ENCODE measurements around the gene NEBL.

Gene NEBL

DNA sequence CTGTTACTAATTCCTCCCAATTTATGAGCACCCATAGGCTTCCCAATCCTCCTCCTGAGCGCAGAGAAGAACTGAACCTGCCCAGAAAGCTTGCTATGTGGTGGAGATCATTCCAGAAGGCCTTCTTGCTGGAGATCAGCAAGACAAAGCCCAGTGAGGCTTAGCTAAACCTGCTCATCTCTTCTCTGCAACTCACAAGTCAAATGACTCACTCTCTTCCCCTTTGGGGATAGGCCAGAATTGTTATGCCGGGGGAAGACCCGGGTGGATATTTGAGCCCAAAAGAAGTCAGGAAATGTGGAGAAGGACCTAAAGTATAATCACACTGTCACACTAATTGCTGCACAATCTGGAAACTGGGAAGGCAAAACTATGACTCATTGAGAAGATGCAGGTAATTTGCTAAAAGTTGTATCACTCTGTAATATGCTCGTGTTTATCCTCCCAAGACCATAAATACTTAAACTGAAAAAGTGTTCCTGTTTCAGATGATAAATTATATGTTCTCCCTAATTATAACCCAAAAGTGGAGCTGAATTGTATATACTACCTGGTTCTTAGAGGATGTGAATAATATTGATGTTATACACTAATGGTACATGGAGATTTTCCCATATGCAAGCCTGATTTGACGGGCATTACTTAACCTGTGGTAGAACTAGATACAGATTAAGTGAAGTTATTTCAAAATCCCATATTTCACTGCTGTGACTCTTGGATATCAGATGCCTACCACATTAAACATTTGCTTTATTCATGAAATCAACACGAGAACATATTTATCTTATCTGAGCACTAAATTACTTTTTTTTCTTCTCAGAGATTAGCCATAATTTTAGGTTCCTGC lies 6.4 kb downstream of the NEBL start:
- TF ChIP-seq, protein P1, sequence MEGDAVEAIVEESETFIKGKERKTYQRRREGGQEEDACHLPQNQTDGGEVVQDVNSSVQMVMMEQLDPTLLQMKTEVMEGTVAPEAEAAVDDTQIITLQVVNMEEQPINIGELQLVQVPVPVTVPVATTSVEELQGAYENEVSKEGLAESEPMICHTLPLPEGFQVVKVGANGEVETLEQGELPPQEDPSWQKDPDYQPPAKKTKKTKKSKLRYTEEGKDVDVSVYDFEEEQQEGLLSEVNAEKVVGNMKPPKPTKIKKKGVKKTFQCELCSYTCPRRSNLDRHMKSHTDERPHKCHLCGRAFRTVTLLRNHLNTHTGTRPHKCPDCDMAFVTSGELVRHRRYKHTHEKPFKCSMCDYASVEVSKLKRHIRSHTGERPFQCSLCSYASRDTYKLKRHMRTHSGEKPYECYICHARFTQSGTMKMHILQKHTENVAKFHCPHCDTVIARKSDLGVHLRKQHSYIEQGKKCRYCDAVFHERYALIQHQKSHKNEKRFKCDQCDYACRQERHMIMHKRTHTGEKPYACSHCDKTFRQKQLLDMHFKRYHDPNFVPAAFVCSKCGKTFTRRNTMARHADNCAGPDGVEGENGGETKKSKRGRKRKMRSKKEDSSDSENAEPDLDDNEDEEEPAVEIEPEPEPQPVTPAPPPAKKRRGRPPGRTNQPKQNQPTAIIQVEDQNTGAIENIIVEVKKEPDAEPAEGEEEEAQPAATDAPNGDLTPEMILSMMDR (IDR thresholded peaks at IDR 0.05), result no peak
- peaks cover 0 to 3% (median 0%) of the 10 kb centered on the region in 3 donors for H3K36me3 ChIP-seq
- no peaks in the 10 kb centered on the region for H3K27me3 ChIP-seq
- no peaks in the 10 kb centered on the region for H3K4me1 ChIP-seq
- no peak overlapping the region for H3K4me3 ChIP-seq
- no peaks in the 10 kb centered on the region for H3K9me3 ChIP-seq
- no peak for DNase-seq
- no peak overlapping the region for H3K27ac ChIP-seq
- intact Hi-C loops (cut with DNase I; ENCODE audit: low total_unique reads), result no loop called here

DNA sequence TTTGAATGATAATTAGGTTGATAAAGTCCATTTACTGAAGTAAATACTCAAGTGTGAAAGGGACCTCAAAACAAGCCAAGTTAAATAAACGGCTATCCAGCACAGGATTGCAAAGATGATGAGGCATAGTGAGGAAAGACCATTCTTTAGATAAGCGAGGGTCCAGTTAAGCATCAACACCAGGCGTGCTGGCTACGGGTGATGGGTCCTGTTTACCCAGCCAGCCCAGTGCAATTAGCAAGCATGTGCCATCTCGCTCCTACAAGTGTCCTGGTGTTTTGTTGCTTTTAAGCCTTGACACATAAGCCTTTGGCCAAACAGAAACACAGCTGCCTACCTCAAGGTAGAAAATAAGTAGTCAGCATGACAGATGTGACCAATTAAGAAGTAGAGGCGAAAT lies 7.1 kb downstream of the NEBL start:
- no peak for DNase-seq
- H3K4me1 ChIP-seq, result no peaks in the 10 kb centered on the region
- H3K9me3 ChIP-seq, result no peaks in the 10 kb centered on the region
- no peak overlapping the region for H3K27ac ChIP-seq
- TF ChIP-seq, protein P1 (IDR thresholded peaks at IDR 0.05), result no peak
- intact Hi-C loops (cut with DNase I; ENCODE audit: low total_unique reads), result no loop called here
- no peaks in the 10 kb centered on the region for H3K36me3 ChIP-seq
- no peak overlapping the region for H3K4me3 ChIP-seq
- no peaks in the 10 kb centered on the region for H3K27me3 ChIP-seq

DNA sequence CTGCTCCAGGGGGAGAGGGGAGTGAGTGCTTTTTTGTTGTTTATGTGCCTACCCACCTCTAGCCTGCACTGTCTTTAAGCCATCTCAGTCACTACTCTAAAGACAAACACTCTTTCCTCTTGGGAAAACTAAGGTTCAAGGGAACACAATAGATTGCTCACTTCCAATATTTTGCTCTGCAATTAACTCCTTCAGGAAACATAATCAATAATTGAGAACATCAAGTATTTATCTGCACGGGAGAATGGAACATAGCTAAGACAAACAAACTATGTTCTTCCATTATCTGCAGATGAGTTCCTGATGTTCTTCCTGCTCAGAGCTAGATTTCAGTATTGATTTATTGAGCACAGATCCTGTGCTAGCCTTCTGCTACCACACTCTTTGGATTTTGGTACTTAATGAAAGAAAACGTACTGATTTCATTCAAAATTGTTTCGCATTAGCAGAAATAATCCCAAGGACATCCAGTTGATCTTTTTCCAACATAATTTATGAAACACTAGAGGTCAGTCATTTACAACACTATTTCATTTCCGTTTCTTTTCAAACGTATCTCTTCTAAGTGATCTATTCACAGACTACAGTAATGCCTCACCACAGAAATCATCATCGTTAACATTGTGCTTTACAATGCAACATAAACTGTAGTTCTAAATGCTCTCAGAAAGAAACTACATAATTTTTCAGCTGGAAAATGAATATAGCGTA lies 8.3 kb downstream of the NEBL start:
- no peak overlapping the region for H3K27ac ChIP-seq
- no peaks in the 10 kb centered on the region for H3K9me3 ChIP-seq
- H3K36me3 ChIP-seq, result no peaks in the 10 kb centered on the region
- intact Hi-C loops (cut with DNase I; ENCODE audit: low total_unique reads), result no loop called here
- no peaks in the 10 kb centered on the region for H3K4me1 ChIP-seq
- no peaks in the 10 kb centered on the region for H3K27me3 ChIP-seq
- no peak overlapping the region for H3K4me3 ChIP-seq
- TF ChIP-seq, protein P1 (IDR thresholded peaks at IDR 0.05), result no peak
- no peak for DNase-seq

DNA sequence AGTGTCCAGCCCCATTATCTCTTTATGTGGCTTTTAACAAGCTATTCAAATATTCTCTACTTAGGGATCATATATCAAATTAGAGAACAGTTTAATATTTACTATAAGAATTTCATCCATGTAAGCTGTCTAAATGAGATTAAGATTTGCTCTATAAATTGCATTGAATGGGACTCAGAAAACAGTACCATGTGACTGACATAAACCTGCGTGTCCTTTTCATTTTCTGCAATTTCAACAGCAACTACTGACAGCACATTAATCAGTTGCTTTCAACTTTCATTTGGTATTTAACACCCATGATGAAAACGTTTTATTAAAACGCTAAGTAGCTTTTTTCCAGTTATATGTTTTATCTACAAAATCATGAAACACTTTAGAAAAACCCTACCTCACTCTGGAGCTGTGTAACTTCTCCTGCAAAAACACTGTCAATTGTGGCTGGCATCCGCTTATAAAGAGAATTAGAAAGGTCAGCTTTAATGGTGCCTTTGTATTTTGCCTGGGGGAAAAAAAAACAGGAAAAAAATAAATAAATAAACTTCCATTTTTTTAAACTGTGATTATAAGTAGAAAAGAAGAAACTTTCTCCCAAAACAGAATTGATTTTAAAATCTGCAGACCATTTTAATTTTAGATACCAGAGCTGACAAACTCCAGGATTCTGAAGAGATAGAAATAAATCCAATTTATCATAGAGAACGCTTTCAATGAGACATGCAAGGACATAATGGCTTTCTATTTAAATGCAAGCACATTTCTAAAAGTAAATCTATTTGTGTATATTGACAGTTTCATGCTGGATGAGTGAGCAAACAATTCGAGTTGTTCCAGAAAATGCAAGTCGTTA lies 9.2 kb downstream of the NEBL start:
- Histone ChIP-seq H3K27ac (no peak overlapping the region), H3K4me3 (no peak overlapping the region)

DNA sequence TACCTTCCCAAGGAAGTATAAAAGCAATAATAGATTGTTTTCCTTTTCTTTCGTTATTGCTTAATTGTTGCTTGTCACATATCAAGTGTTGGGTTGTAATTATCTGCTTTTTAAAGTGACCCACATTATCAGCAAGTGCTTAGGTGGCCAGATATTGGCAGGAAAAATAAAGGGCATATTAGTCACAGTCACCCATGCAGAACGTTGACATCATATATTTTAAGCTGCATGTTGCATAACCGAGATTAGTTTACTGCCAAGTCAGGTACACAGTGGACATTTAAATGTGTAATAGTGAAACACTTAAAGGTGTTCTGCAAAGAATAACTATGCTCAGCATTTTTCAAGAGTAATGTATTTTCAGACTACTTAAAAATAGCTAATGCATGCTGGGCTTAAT lies 11.4 kb downstream of the NEBL start:
- Histone ChIP-seq H3K4me1 (no peaks in the 10 kb centered on the region), H3K9me3 (no peaks in the 10 kb centered on the region), H3K36me3 (no peaks in the 10 kb centered on the region), H3K27ac (no peak overlapping the region), H3K27me3 (no peaks in the 10 kb centered on the region), H3K4me3 (no peak overlapping the region)
- intact Hi-C loops (cut with DNase I; ENCODE audit: low total_unique reads), result no loop called here
- DNase-seq, result no peak
- TF ChIP-seq, protein P1 (IDR thresholded peaks at IDR 0.05), result no peak

More for the DNA sequence above, 9.2 kb downstream of the NEBL start:
- no peaks in the 10 kb centered on the region for H3K4me1 ChIP-seq
- TF ChIP-seq, protein P1 (IDR thresholded peaks at IDR 0.05), result no peak
- no peaks in the 10 kb centered on the region for H3K27me3 ChIP-seq
- no peaks in the 10 kb centered on the region for H3K9me3 ChIP-seq
- intact Hi-C loops (cut with DNase I; ENCODE audit: low total_unique reads), result no loop called here
- DNase-seq, result no peak
- H3K36me3 ChIP-seq, result no peaks in the 10 kb centered on the region
